AG10803 (cell line): ENCODE measurements around the gene STIM1.
A peak's percentile ranks its signal among the peaks of the same experiment; 100 is the strongest.

Experiments used
- DNase-seq: peaks from one replicate; pipeline ENCODE4 v3.0.0; 2010; ENCODE audit warnings: low read depth
- H3K4me3 ChIP-seq: 2 replicates; pipeline ENCODE4 v1.5.1; 2011; ENCODE audit warnings: mild to moderate bottlenecking, low read length, control low read depth
- CTCF ChIP-seq: conservative IDR thresholded peaks from 2 replicates; pipeline ENCODE4 v1.5.1; 2011; ENCODE audit warnings: mild to moderate bottlenecking, low read length, control low read depth, inconsistent platforms

Gene STIM1

GRCh38 chr11:3939651-3940190, 84.3 kb downstream of the STIM1 start:
- DNase-seq: peak; percentile 89
- no peak for TF ChIP-seq CTCF
- H3K4me3 ChIP-seq: no peak overlapping the region

DNA sequence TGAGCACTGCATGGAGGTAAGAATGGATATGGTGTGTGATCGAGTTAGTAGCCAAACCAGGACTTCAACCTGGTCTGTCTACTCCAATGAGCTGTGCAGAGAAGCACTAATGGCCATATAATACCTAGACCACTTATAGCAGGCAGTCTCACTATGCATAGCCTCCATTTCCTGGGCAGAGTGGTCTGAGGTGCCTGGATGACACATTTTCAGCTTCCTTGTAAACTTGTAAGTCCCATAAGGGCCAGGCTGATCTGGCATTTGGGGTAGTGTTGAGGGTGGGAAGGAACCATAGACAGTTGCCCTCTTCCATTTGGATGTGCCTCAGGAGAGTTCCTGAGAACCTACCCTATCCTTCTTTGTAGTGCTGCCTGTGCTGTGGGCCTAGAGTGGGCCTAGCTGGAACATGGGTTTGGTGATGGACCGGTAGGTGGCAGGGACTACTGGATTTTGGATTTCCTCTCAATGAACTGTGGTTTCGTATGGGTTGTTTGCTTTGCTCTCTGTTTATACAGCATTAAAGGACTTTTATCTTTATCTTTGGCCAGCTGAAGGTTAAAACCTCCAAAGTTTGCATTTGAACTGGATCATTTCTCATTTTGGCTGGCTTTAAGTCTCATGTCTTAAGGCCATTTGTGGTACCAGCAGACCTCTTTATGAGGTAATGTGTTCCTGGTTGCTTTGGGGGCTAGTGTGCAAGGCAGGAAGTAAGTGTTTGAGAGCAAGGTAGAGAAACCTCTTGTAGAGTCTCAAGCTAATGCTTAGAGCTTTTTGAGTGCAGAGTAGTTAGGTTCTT, 86.9 kb downstream of the STIM1 start:
- no peak for TF ChIP-seq CTCF
- no peak overlapping the region for H3K4me3 ChIP-seq

GRCh38 chr11:3942956-3943497, 87.6 kb downstream of the STIM1 start:
- TF ChIP-seq CTCF: no peak
- DNase-seq: no peak

More for the DNA sequence above, 86.9 kb downstream of the STIM1 start:
- DNase-seq: no peak

DNA sequence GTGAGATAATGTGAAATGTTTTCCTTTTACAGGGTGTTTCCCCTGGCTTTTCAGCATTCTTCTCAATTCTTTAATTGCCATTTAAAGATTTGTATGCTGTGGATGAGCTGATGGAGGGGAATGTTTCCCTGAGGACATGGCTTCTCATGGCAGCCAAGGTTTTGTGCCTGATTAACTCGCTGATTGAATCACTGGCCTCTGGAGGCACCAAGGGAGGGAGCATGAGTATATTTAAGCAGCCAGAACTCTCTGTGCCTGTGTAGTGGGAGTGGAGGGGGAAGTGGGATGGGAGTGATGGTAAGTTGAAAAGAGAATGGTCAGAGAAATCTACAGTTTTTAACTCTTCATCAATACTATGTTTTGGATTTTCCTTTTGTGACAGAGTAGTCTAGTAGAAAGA, 88.7 kb downstream of the STIM1 start:
- peak; percentile 70 for DNase-seq
- no peak for TF ChIP-seq CTCF
- no peak overlapping the region for H3K4me3 ChIP-seq

More at GRCh38 chr11:3942956-3943497, 87.6 kb downstream of the STIM1 start:
- no peak overlapping the region for H3K4me3 ChIP-seq

- no peak for TF ChIP-seq CTCF
- H3K4me3 ChIP-seq: no peak overlapping the region
- DNase-seq: no peak
These were observed 91.1 kb downstream of the STIM1 start for GRCh38 chr11:3946455-3947017.

- H3K4me3 ChIP-seq: no peak overlapping the region
- peak; percentile 78 for DNase-seq
- no peak for TF ChIP-seq CTCF
These were observed 91.6 kb downstream of the STIM1 start for GRCh38 chr11:3947061-3947460.
